H1 (cell line): ENCODE results near the gene GRK6. TPM values are rescaled to one million over a fixed set of nuclear protein-coding genes. Genes with fewer than 3 reads are reported as not detected.

Experiments
- CTCF ChIA-PET: fragments of 300-600 bp; sonication (Branson Sonifier 250); formaldehyde crosslinking; loops from one replicate; lab custom pipeline; 2021; ENCODE audit not compliant: partially characterized antibody; lab: Charles Lee
- POLR2A ChIA-PET: fragments of 300-600 bp; sonication (Branson Sonifier 250); formaldehyde crosslinking; loops from one replicate; lab custom pipeline; 2021; ENCODE audit warnings: inconsistent platforms; ENCODE audit not compliant: partially characterized antibody; lab: Charles Lee
- DNase-seq, 2 experiments: peaks; one replicate each; pipeline versions ENCODE4 v3.0.0 to v3.0.0-alpha.2; 2010 to 2022; ENCODE audit warnings: low spot score in 2 of 2, low read depth in 1 of 2, mixed read lengths in 1 of 2
- FAIRE-seq: peaks from 2 replicates; lab custom pipeline; 2011; peaks lifted over from hg19 to GRCh38; lab: Jason Lieb, UNC
- H2AFZ ChIP-seq: 2 replicates; pipeline ENCODE4 v1.8.1; 2012; ENCODE audit warnings: low read length, inconsistent platforms
- H2AK5ac ChIP-seq: 2 replicates; pipeline ENCODE4 v1.6.1; 2013; ENCODE audit warnings: low read depth, low read length
- H2BK120ac ChIP-seq: replicated peaks from 2 replicates; pipeline ENCODE3; 2013; ENCODE audit warnings: low read depth, low read length, inconsistent platforms
- H2BK12ac ChIP-seq: 2 replicates; pipeline ENCODE4 v1.6.1; 2013; ENCODE audit warnings: low read depth, low read length
- H2BK15ac ChIP-seq: 2 replicates; pipeline ENCODE4 v1.6.1; 2013; ENCODE audit warnings: low read length
- H2BK20ac ChIP-seq: 2 replicates; pipeline ENCODE4 v1.6.1; 2013; ENCODE audit warnings: low read length
- H2BK5ac ChIP-seq: 2 replicates; pipeline ENCODE4 v1.6.1; 2013; ENCODE audit warnings: low read depth, low read length
- H3K14ac ChIP-seq: 2 replicates; pipeline ENCODE4 v1.6.1; 2013; ENCODE audit warnings: inconsistent platforms; ENCODE audit not compliant: insufficient read length
- H3K18ac ChIP-seq: 2 replicates; pipeline ENCODE4 v1.6.1; 2013; ENCODE audit warnings: low read length; ENCODE audit errors: extremely low read depth
- H3K23ac ChIP-seq: 2 replicates; pipeline ENCODE4 v1.6.1; 2013; ENCODE audit warnings: inconsistent platforms; ENCODE audit not compliant: insufficient read length
- H3K23me2 ChIP-seq: 2 replicates; pipeline ENCODE4 v1.6.1; 2013; ENCODE audit warnings: low read depth, low read length
- H3K27ac ChIP-seq: 2 replicates; pipeline ENCODE4 v1.6.1; 2011; ENCODE audit warnings: low read depth, low read length, inconsistent platforms
- H3K27me3 ChIP-seq, 4 experiments: replicated peaks in 1 of 4; 1 replicate in 1 of 4; 2 replicates in 3 of 4; pipeline versions ENCODE4 v1.6.1 to v1.8.1; 2011 to 2013; ENCODE audit warnings: low read length in 3 of 4, mild to moderate bottlenecking in 3 of 4, inconsistent platforms in 2 of 4, mixed read lengths in 2 of 4, moderate library complexity in 1 of 4; ENCODE audit not compliant: control insufficient read depth in 3 of 4, insufficient read depth in 3 of 4; ENCODE audit errors: extremely low read depth in 1 of 4
- H3K36me3 ChIP-seq, 4 experiments: 2 replicates each; pipeline versions ENCODE4 v1.6.1 to v1.8.1; 2011 to 2013; ENCODE audit warnings: mild to moderate bottlenecking in 4 of 4, low read length in 3 of 4, moderate library complexity in 2 of 4, control low read depth in 1 of 4, inconsistent platforms in 1 of 4; ENCODE audit not compliant: insufficient read depth in 4 of 4, control insufficient read depth in 2 of 4
- H3K4ac ChIP-seq: replicated peaks from 2 replicates; pipeline ENCODE3; 2013; ENCODE audit warnings: low read length, low read depth, mixed read lengths, inconsistent platforms; ENCODE audit not compliant: insufficient read length
- H3K4me1 ChIP-seq, 4 experiments: replicated peaks in 1 of 4; 1 replicate in 1 of 4; 2 replicates in 3 of 4; pipeline versions ENCODE4 v1.6.1 to v1.8.1; 2011 to 2013; ENCODE audit warnings: low read length in 3 of 4, inconsistent platforms in 2 of 4, mixed read lengths in 1 of 4; ENCODE audit not compliant: insufficient read depth in 4 of 4, control insufficient read depth in 3 of 4
- H3K4me2 ChIP-seq, 2 experiments: 2 replicates each; pipeline versions ENCODE4 v1.6.1 to v1.8.1; 2011 to 2013; ENCODE audit warnings: low read depth in 2 of 2, low read length in 2 of 2, control low read depth in 1 of 2, inconsistent platforms in 1 of 2, mild to moderate bottlenecking in 1 of 2; ENCODE audit not compliant: insufficient read depth in 1 of 2
- H3K4me3 ChIP-seq, 4 experiments: fragments of 200-600, 300-600 bp in 1 of 4; sonication (generic), shearing (Covaris generic), sonication (Bioruptor Twin) in 1 of 4; 2 replicates each; pipeline versions ENCODE4 v1.5.1 to v1.8.1; 2011 to 2016; ENCODE audit warnings: low read length in 4 of 4, low read depth in 3 of 4, control low read depth in 2 of 4, inconsistent platforms in 2 of 4, mild to moderate bottlenecking in 2 of 4, mixed read lengths in 1 of 4, moderate library complexity in 1 of 4; ENCODE audit not compliant: insufficient read depth in 2 of 4; ENCODE audit errors: extremely low read depth in 1 of 4
- H3K56ac ChIP-seq: replicated peaks from 2 replicates; pipeline ENCODE3; 2013; ENCODE audit warnings: low read depth, mild to moderate bottlenecking, mixed read lengths, low read length, inconsistent platforms; ENCODE audit not compliant: insufficient read length
- H3K79me1 ChIP-seq: 2 replicates; pipeline ENCODE4 v1.6.1; 2013; ENCODE audit warnings: low read depth, low read length, control low read depth
- H3K79me2 ChIP-seq, 2 experiments: 2 replicates each; pipeline versions ENCODE4 v1.6.1 to v1.8.1; 2012 to 2013; ENCODE audit warnings: low read length in 2 of 2, mild to moderate bottlenecking in 2 of 2, inconsistent platforms in 1 of 2; ENCODE audit not compliant: insufficient read depth in 2 of 2, control insufficient read depth in 1 of 2
- H3K9ac ChIP-seq, 4 experiments: replicated peaks in 1 of 4; 1 replicate in 1 of 4; 2 replicates in 3 of 4; pipeline versions ENCODE4 v1.6.1 to v1.8.1; 2011 to 2013; ENCODE audit warnings: low read depth in 3 of 4, low read length in 3 of 4, control low read depth in 2 of 4, mild to moderate bottlenecking in 2 of 4, moderate library complexity in 2 of 4, inconsistent platforms in 1 of 4; ENCODE audit errors: extremely low read depth in 1 of 4
- H3K9me3 ChIP-seq, 2 experiments: 2 replicates each; pipeline versions ENCODE4 v1.6.1 to v1.8.1; 2012 to 2013; ENCODE audit warnings: mild to moderate bottlenecking in 2 of 2, moderate library complexity in 2 of 2, control low read depth in 1 of 2, inconsistent platforms in 1 of 2, low read depth in 1 of 2, low read length in 1 of 2, mixed read lengths in 1 of 2; ENCODE audit not compliant: insufficient read depth in 2 of 2
- H4K20me1 ChIP-seq, 2 experiments: replicated peaks in 1 of 2; 2 replicates each; pipeline versions ENCODE3 to v1.8.1; 2011 to 2013; ENCODE audit warnings: inconsistent platforms in 2 of 2, low read length in 2 of 2, mild to moderate bottlenecking in 1 of 2; ENCODE audit not compliant: insufficient read depth in 2 of 2, control insufficient read depth in 1 of 2
- H4K5ac ChIP-seq: 2 replicates; pipeline ENCODE4 v1.6.1; 2013; ENCODE audit warnings: low read length, low read depth, mixed read lengths, inconsistent platforms; ENCODE audit not compliant: insufficient read length
- H4K8ac ChIP-seq: 2 replicates; pipeline ENCODE4 v1.8.0; 2013; ENCODE audit warnings: mild to moderate bottlenecking, moderate library complexity, low read length, inconsistent platforms; ENCODE audit not compliant: insufficient read depth; ENCODE audit errors: extremely low read depth
- H4K91ac ChIP-seq: replicated peaks from 2 replicates; pipeline ENCODE3; 2013; ENCODE audit warnings: low read length, mixed read lengths, inconsistent platforms; ENCODE audit not compliant: insufficient read length
- BRCA1 ChIP-seq: IDR thresholded peaks from 2 replicates; pipeline ENCODE4 v1.6.1; 2012; ENCODE audit warnings: low read depth, low read length, improper control_type of control experiment
- CREB1 ChIP-seq: IDR thresholded peaks from 2 replicates; pipeline ENCODE4 v1.6.1; 2012; ENCODE audit warnings: inconsistent platforms
- E2F6 ChIP-seq: IDR thresholded peaks from 2 replicates; pipeline ENCODE4 v1.6.1; 2012; ENCODE audit warnings: inconsistent platforms
- HDAC2 ChIP-seq, 2 experiments: fragments of 300-600 bp in 1 of 2; sonication (generic) in 1 of 2; IDR thresholded peaks; 2 replicates each; pipeline ENCODE4 v1.6.1; 2011 to 2012; ENCODE audit warnings: low read depth in 2 of 2, low read length in 2 of 2, mild to moderate bottlenecking in 2 of 2, moderate library complexity in 2 of 2, borderline replicate concordance in 1 of 2, inconsistent platforms in 1 of 2
- KDM5A ChIP-seq: fragments of 200-600 bp; IDR thresholded peaks from 2 replicates; pipeline ENCODE4 v1.7.1; 2012; ENCODE audit warnings: mild to moderate bottlenecking, low read length, inconsistent platforms, mixed read lengths
- MAX ChIP-seq: IDR thresholded peaks from 2 replicates; pipeline ENCODE4 v1.6.1; 2012; ENCODE audit warnings: inconsistent platforms
- NANOG ChIP-seq: IDR thresholded peaks from 2 replicates; pipeline ENCODE4 v1.6.1; 2011; ENCODE audit warnings: low read length, low read depth, mild to moderate bottlenecking, inconsistent platforms; ENCODE audit not compliant: insufficient read depth, poor library complexity, severe bottlenecking
- SAP30 ChIP-seq: fragments of 300-600 bp; sonication (generic); IDR thresholded peaks from 2 replicates; pipeline ENCODE4 v1.7.1; 2012; ENCODE audit warnings: low read length, moderate library complexity, mild to moderate bottlenecking, inconsistent platforms; ENCODE audit not compliant: insufficient read depth, insufficient replicate concordance
- SIX5 ChIP-seq: IDR thresholded peaks from 2 replicates; pipeline ENCODE4 v1.6.1; 2011; ENCODE audit warnings: mild to moderate bottlenecking, low read depth, low read length
- SP2 ChIP-seq: IDR thresholded peaks from 2 replicates; pipeline ENCODE4 v1.6.1; 2012; ENCODE audit warnings: mild to moderate bottlenecking, low read length, inconsistent platforms
- SP4 ChIP-seq: IDR thresholded peaks from 2 replicates; pipeline ENCODE4 v1.6.1; 2012; ENCODE audit warnings: low read length, inconsistent platforms
- TCF12 ChIP-seq: IDR thresholded peaks from 2 replicates; pipeline ENCODE4 v1.6.1; 2011; ENCODE audit warnings: low read depth, mild to moderate bottlenecking, low read length
- WGBS, 2 experiments: shearing (Covaris generic) in 1 of 2; methylation state at CpG; one replicate each; pipeline versions ENCODE4 v1.1.6 to v1.1.7; 2013 to 2015; ENCODE audit warnings: low lambda C conversion rate in 2 of 2, mixed read lengths in 2 of 2, inconsistent platforms in 1 of 2, low coverage in 1 of 2, missing lambda C conversion rate in 1 of 2; ENCODE audit not compliant: insufficient replicate concordance in 2 of 2, insufficient coverage in 1 of 2, insufficient read length in 1 of 2; ENCODE audit errors: extremely low coverage in 1 of 2, missing lambda C conversion rate in 1 of 2; 5-methylcytosine and 5-hydroxymethylcytosine counted together
- polyA plus RNA-seq, 7 experiments: library from polyadenylated mRNA; depleted of rRNA in 3 of 7; stranded (reverse) in 5 of 7; unstranded in 2 of 7; fragments of >200 nt in 5 of 7; fragments of 200-250 nt in 2 of 7; gene quantifications; 1 replicate in 5 of 7; 2 replicates in 1 of 7; 4 replicates in 1 of 7; pipeline versions ENCODE4 v1.2.1 to v1.2.3, GENCODE V29; 2011 to 2013; ENCODE audit warnings: missing spikeins in 2 of 7, mixed read lengths in 2 of 7
- total RNA-seq: library from RNA; stranded (reverse); fragmentation: NEBNext Ultra II Directional; extraction: Animal tissue kit (Norgen Biotek cat#: 25700); gene quantifications from 2 replicates; pipeline ENCODE4 v1.2.1, GENCODE V29; 2021

GRK6 gene
- total and polyA plus RNA-seq, 2 of the 8 experiments (the other 6 are each of a cell fraction or from before 2014, with no cell fraction given): 31.8 to 57.8 TPM

- Histone ChIP-seq H3K14ac (no peak overlapping the region), H2BK12ac (0 out of 2 replicates have a peak overlapping the region, but pooled peaks have one; percentile 39), H2BK120ac (no peak overlapping the region), H3K9ac (no peak overlapping the region), H4K8ac (no peak overlapping the region), H3K27me3 (no peaks in the 10 kb centered on the region), H2AFZ (no peak overlapping the region), H3K4ac (no peak overlapping the region), H3K9me3 (no peaks in the 10 kb centered on the region), H4K91ac (no peak overlapping the region), H3K79me2 (peaks cover 0 to 8% of the 10 kb centered on the region in 2 experiments; a peak in 1 of 4 replicates), H4K20me1 (peaks cover 6 to 10% of the 10 kb centered on the region in 2 experiments), H3K4me3 (no peak overlapping the region; a peak in 1 of 8 replicates), H2BK20ac (no peak overlapping the region), H3K4me1 (peaks cover 0 to 25% (median 23%) of the 10 kb centered on the region in 4 experiments; a peak in 6 of 7 replicates), H3K27ac (no peak overlapping the region), H3K79me1 (peaks cover 7% of the 10 kb centered on the region; the same call in 1 of the 2 replicates), H3K4me2 (peak overlapping the region in 1 of 2 experiments; percentile 53; a peak in 2 of 4 replicates), H2BK5ac (no peak overlapping the region), H3K23me2 (peaks cover 1% of the 10 kb centered on the region; the same call in 1 of the 2 replicates), H3K18ac (no peak overlapping the region), H3K36me3 (peaks cover 25 to 46% (median 37%) of the 10 kb centered on the region in 4 experiments), H4K5ac (no peak overlapping the region), H2AK5ac (no peak overlapping the region), H2BK15ac (no peak overlapping the region), H3K56ac (no peak overlapping the region), H3K23ac (no peak overlapping the region)
- no peak for FAIRE-seq
- ChIA-PET CTCF (interaction anchor here (1.0 to 12.7 kb wide), 8 partner anchors 13 to 715 kb away, joined by 3 to 306 read pairs (median 5); partner anchors contain the start of genes DDX41, DOK3 and PDLIM7), POLR2A (interaction anchor here (0.8 to 67.5 kb wide), 4 partner anchors 12 to 125 kb away, joined by 3 to 3349 read pairs (median 1676); partner anchors contain the start of genes DBN1, DDX41, DOK3 and PDLIM7)
- 24% methylated on average over 29 of the region's 43 CpGs; no CpG with 5 or more reads in 1 of the 2 experiments for WGBS, 2 experiments
- peak in 1 of 2 experiments; percentile 99 for DNase-seq
- TF ChIP-seq SAP30 (no peak), SP2 (no peak), SIX5 (no peak), NANOG (no peak), E2F6 (no peak), TCF12 (0 out of 2 replicates have a peak, but pooled peaks have one; percentile 18), MAX (no peak), BRCA1 (no peak), CREB1 (peak; percentile 78), SP4 (no peak), KDM5A (no peak), HDAC2 (IDR thresholded peaks at IDR 0.05; ENCODE audit: borderline replicate concordance in 1 of 2, low read depth in 2 of 2, low read length in 2 of 2) (no peak)
Measured at GRCh38 chr5:177491429-177491945, 65.0 kb downstream of the GRK6 start.
